ENCODE measurements around the gene ZBTB8A. TPM values are rescaled to one million over a fixed set of nuclear protein-coding genes. Genes with fewer than 3 reads are reported as not detected.

The ZBTB8A gene
- polyA plus RNA-seq, 3 donors = 0.08 TPM; not detected in 2

DNA sequence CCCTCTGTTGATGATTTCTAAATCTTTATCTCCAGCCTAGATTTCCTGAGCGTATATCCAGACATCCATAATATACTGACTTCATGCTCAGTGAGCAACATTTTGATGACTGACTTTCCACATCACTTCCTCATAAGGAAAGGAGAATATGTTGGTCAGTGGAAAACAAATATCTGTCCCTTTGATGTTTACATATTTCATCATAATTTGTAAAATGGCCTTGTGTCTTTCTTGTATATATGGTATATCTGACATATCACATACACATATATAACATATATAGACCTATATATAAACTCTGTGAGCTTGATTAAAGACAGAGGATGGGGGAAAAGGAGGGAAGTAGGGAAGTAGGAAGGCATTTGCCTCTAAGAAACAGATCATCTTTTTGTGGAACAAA is 18.6 kb downstream of the ZBTB8A start:
- Mint-ChIP-seq H3K4me1 (no peaks in the 10 kb centered on the region), H3K4me3 (no peak overlapping the region), H3K36me3 (no peaks in the 10 kb centered on the region), H3K9me3 (peaks cover 0 to 3% (median 0%) of the 10 kb centered on the region in 7 donors), H3K27ac (no peak overlapping the region), H3K27me3 (ENCODE audit: low read depth in 3 of 3) (peaks cover 0 to 2% (median 0%) of the 10 kb centered on the region in 3 donors)
- H3K9me3 ChIP-seq (replicated peaks in 1 of 2; ENCODE audit: control insufficient read depth in 1 of 2, insufficient read depth in 1 of 2, low read length in 2 of 2) = no peaks in the 10 kb centered on the region
- H3K4me2 ChIP-seq (replicated peaks; ENCODE audit: extremely low read depth, low read length, poor library complexity, severe bottlenecking) = no peak overlapping the region
- TF ChIP-seq, protein P1, sequence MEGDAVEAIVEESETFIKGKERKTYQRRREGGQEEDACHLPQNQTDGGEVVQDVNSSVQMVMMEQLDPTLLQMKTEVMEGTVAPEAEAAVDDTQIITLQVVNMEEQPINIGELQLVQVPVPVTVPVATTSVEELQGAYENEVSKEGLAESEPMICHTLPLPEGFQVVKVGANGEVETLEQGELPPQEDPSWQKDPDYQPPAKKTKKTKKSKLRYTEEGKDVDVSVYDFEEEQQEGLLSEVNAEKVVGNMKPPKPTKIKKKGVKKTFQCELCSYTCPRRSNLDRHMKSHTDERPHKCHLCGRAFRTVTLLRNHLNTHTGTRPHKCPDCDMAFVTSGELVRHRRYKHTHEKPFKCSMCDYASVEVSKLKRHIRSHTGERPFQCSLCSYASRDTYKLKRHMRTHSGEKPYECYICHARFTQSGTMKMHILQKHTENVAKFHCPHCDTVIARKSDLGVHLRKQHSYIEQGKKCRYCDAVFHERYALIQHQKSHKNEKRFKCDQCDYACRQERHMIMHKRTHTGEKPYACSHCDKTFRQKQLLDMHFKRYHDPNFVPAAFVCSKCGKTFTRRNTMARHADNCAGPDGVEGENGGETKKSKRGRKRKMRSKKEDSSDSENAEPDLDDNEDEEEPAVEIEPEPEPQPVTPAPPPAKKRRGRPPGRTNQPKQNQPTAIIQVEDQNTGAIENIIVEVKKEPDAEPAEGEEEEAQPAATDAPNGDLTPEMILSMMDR (IDR thresholded peaks at IDR 0.05) = no peak
- H3K9ac ChIP-seq (ENCODE audit: insufficient read depth, low read length, poor library complexity, severe bottlenecking) = no peak overlapping the region
- H4K20me1 ChIP-seq (ENCODE audit: insufficient read depth, low read length) = no peaks in the 10 kb centered on the region
- no peak for DNase-seq
- H2AFZ ChIP-seq (ENCODE audit: insufficient read depth, low read depth, low read length, poor library complexity, severe bottlenecking) = no peak overlapping the region
- H3K27me3 ChIP-seq (ENCODE audit: control insufficient read depth in 2 of 2, insufficient read depth in 2 of 2, low read length in 2 of 2) = no peaks in the 10 kb centered on the region
- H3K27ac ChIP-seq (ENCODE audit: low read depth in 1 of 2, low read length in 2 of 2) = no peak overlapping the region
- no peaks in the 10 kb centered on the region for H3K36me3 ChIP-seq (replicated peaks in 1 of 2; ENCODE audit: control insufficient read depth in 1 of 2, insufficient read depth in 2 of 2, low read length in 2 of 2)
- H3K79me2 ChIP-seq (ENCODE audit: insufficient read depth, low read length) = no peaks in the 10 kb centered on the region
- WGBS (ENCODE audit: insufficient coverage) = no CpG with 5 or more reads among the region's 1 CpG
- no peaks in the 10 kb centered on the region for H3K4me1 ChIP-seq (ENCODE audit: control insufficient read depth in 1 of 2, insufficient read depth in 2 of 2, low read length in 2 of 2)
- intact Hi-C loops (cut with micrococcal nuclease) = no loop called here
- H3K4me3 ChIP-seq (replicated peaks in 1 of 3; ENCODE audit: low read depth in 2 of 3, low read length in 3 of 3) = no peak overlapping the region

DNA sequence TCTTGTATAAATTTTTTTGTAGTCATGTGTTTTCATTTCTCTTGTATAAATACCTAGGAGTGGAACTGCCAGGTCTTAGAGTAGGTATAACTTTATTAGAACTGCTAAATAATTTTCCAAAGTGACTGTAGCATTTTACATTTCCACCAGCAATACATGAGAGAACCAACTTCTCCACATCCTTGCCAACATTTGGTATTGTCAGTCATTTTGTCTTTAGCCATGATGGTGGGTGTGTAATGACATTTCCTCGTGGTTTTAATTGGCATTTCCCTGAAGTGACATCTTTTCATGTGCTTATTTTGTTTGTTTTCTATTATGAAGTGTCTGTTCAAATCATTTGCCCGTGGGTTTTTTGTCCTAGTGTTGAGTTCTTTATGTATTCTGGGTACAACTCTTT is 29.7 kb downstream of the ZBTB8A start:
- Histone ChIP-seq H3K4me1 (ENCODE audit: control insufficient read depth in 1 of 2, insufficient read depth in 2 of 2, low read length in 2 of 2) (no peaks in the 10 kb centered on the region), H3K79me2 (ENCODE audit: insufficient read depth, low read length) (no peaks in the 10 kb centered on the region), H3K9me3 (replicated peaks in 1 of 2; ENCODE audit: control insufficient read depth in 1 of 2, insufficient read depth in 1 of 2, low read length in 2 of 2) (no peaks in the 10 kb centered on the region), H3K4me2 (replicated peaks; ENCODE audit: extremely low read depth, low read length, poor library complexity, severe bottlenecking) (no peak overlapping the region), H3K27ac (ENCODE audit: low read depth in 1 of 2, low read length in 2 of 2) (no peak overlapping the region), H3K27me3 (ENCODE audit: control insufficient read depth in 2 of 2, insufficient read depth in 2 of 2, low read length in 2 of 2) (no peaks in the 10 kb centered on the region), H3K9ac (ENCODE audit: insufficient read depth, low read length, poor library complexity, severe bottlenecking) (no peak overlapping the region), H3K4me3 (replicated peaks in 1 of 3; ENCODE audit: low read depth in 2 of 3, low read length in 3 of 3) (no peak overlapping the region), H3K36me3 (replicated peaks in 1 of 2; ENCODE audit: control insufficient read depth in 1 of 2, insufficient read depth in 2 of 2, low read length in 2 of 2) (no peaks in the 10 kb centered on the region), H4K20me1 (ENCODE audit: insufficient read depth, low read length) (no peaks in the 10 kb centered on the region), H2AFZ (ENCODE audit: insufficient read depth, low read depth, low read length, poor library complexity, severe bottlenecking) (no peak overlapping the region)
- peaks cover 0 to 3% (median 1%) of the 10 kb centered on the region in 3 donors for H3K27me3 Mint-ChIP-seq (ENCODE audit: low read depth in 3 of 3)
- DNase-seq = no peak
- peaks cover 0 to 2% (median 0%) of the 10 kb centered on the region in 7 donors for H3K9me3 Mint-ChIP-seq
- no peak overlapping the region for H3K27ac Mint-ChIP-seq
- no peak overlapping the region for H3K4me3 Mint-ChIP-seq
- H3K36me3 Mint-ChIP-seq = no peaks in the 10 kb centered on the region
- WGBS (ENCODE audit: insufficient coverage) = no CpG with 5 or more reads among the region's 2 CpGs
- no peaks in the 10 kb centered on the region for H3K4me1 Mint-ChIP-seq
- TF ChIP-seq, protein P1 (IDR thresholded peaks at IDR 0.05) = no peak
- intact Hi-C loops (cut with micrococcal nuclease) = no loop called here
